ENCODE measurements around the gene NF2. TPM values are rescaled to one million over a fixed set of nuclear protein-coding genes. Genes with fewer than 3 reads are reported as not detected.

The NF2 gene
- total and polyA plus RNA-seq, 12 donors, result 12.2 to 67.4 (median 45.5) TPM

GRCh38 chr22:29700900-29701154, 97.4 kb downstream of the NF2 start:
- intact Hi-C loops (cut with DNase I), result loop anchor here in 1 of 2 donors (10.0 kb wide), 1 partner anchor 304 kb away; no protein-coding TSS in a partner anchor
- no peaks in the 10 kb centered on the region for H3K9me3 ChIP-seq (replicated peaks in 1 of 3)
- WGBS, 4 donors, result 55 to 62% (median 61%) methylated on average over 8 to 9 of the region's 9 CpGs
- no peaks in the 10 kb centered on the region for H3K27me3 ChIP-seq
- H3K4me1 ChIP-seq (replicated peaks in 1 of 2), result peaks cover 18 to 45% of the 10 kb centered on the region in 2 donors
- DNase-seq, result no peak
- H3K4me3 ChIP-seq, result no peak overlapping the region
- H3K36me3 ChIP-seq (replicated peaks in 1 of 2), result no peaks in the 10 kb centered on the region
- no peak overlapping the region for H3K27ac ChIP-seq
- TF ChIP-seq CTCF (IDR thresholded peaks at IDR 0.05) (no peak), POLR2A (IDR thresholded peaks at IDR 0.05) (no peak)

GRCh38 chr22:29701155-29701999, 97.9 kb downstream of the NF2 start:
- intact Hi-C loops (cut with DNase I), result loop anchor here in 1 of 2 donors (10.0 kb wide), 1 partner anchor 303 kb away; no protein-coding TSS in a partner anchor
- Histone ChIP-seq H3K4me3 (no peak overlapping the region), H3K9me3 (replicated peaks in 1 of 3) (no peaks in the 10 kb centered on the region), H3K27me3 (no peaks in the 10 kb centered on the region), H3K36me3 (replicated peaks in 1 of 2) (no peaks in the 10 kb centered on the region), H3K27ac (peak overlapping the region in 3 of 5 donors; percentile 6 to 27 (median 12)), H3K4me1 (replicated peaks in 1 of 2) (peaks cover 18 to 45% of the 10 kb centered on the region in 2 donors)
- 37 to 64% (median 40%) methylated on average over 13 to 14 of the region's 14 CpGs for WGBS, 4 donors
- DNase-seq, result no peak
- no peak for TF ChIP-seq CTCF (IDR thresholded peaks at IDR 0.05)
- no peak for TF ChIP-seq POLR2A (IDR thresholded peaks at IDR 0.05)

- peak overlapping the region in 4 of 5 donors; percentile 6 to 32 (median 20) for H3K27ac ChIP-seq
- H3K9me3 ChIP-seq (replicated peaks in 1 of 3), result no peaks in the 10 kb centered on the region
- DNase-seq, result peak in 1 of 7 donors; percentile 48
- H3K27me3 ChIP-seq, result no peaks in the 10 kb centered on the region
- H3K4me1 ChIP-seq (replicated peaks in 1 of 2), result peaks cover 18 to 45% of the 10 kb centered on the region in 2 donors
- no peak overlapping the region for H3K4me3 ChIP-seq
- intact Hi-C loops (cut with DNase I), result loop anchor here in 1 of 2 donors (10.0 kb wide), 1 partner anchor 303 kb away; no protein-coding TSS in a partner anchor
- WGBS, 4 donors, result 25 to 35% (median 32%) methylated on average over 7 to 14 of the region's 14 CpGs
- no peaks in the 10 kb centered on the region for H3K36me3 ChIP-seq (replicated peaks in 1 of 2)
- TF ChIP-seq CTCF (IDR thresholded peaks at IDR 0.05) (no peak), POLR2A (IDR thresholded peaks at IDR 0.05) (no peak)
Measured at GRCh38 chr22:29702000-29702930, 98.8 kb downstream of the NF2 start.
